GM19324 (cell line): ENCODE measurements around the gene WNT11.

Source experiments
- ATAC-seq: cut with Tn5 transposase; IDR thresholded peaks from one replicate; pipeline ENCODE4 v1.9.1; 2021; ENCODE audit warnings: mild to moderate bottlenecking, moderate library complexity; ENCODE audit not compliant: unreplicated experiment, low FRiP score

WNT11 gene

GRCh38 chr11:76206327-76207081, at the start of gene WNT11:
WNT11 (minus strand) TSS chr11:76206502; CDS start chr11:76206407, 95 bp downstream.
- no peak for ATAC-seq

GRCh38 chr11:76253416-76253815, 47.1 kb upstream of the WNT11 start:
- no peak for ATAC-seq

GRCh38 chr11:76252631-76253070, 46.3 kb upstream of the WNT11 start:
- no peak for ATAC-seq

GRCh38 chr11:76251576-76251975, 45.3 kb upstream of the WNT11 start:
- no peak for ATAC-seq

GRCh38 chr11:76251226-76251575, 44.9 kb upstream of the WNT11 start:
- ATAC-seq, result no peak

GRCh38 chr11:76250520-76251225, 44.4 kb upstream of the WNT11 start:
- no peak for ATAC-seq

GRCh38 chr11:76249195-76249741, 43.0 kb upstream of the WNT11 start:
- ATAC-seq, result no peak

- no peak for ATAC-seq
Observed at GRCh38 chr11:76248210-76248609, 41.9 kb upstream of the WNT11 start.

- no peak for ATAC-seq
Observed at GRCh38 chr11:76247091-76247490, 40.8 kb upstream of the WNT11 start.

GRCh38 chr11:76246271-76246933, 40.1 kb upstream of the WNT11 start:
- ATAC-seq, result no peak

GRCh38 chr11:76245720-76246119, 39.4 kb upstream of the WNT11 start:
- no peak for ATAC-seq

- no peak for ATAC-seq
Observed at GRCh38 chr11:76244316-76244851, 38.1 kb upstream of the WNT11 start.

GRCh38 chr11:76243957-76244285, 37.6 kb upstream of the WNT11 start:
- no peak for ATAC-seq

- ATAC-seq, result no peak
Observed at GRCh38 chr11:76243193-76243956, 37.1 kb upstream of the WNT11 start.

- ATAC-seq, result no peak
Observed at GRCh38 chr11:76242004-76242779, 35.9 kb upstream of the WNT11 start.

- ATAC-seq, result no peak
Observed at GRCh38 chr11:76241243-76242000, 35.1 kb upstream of the WNT11 start.

- no peak for ATAC-seq
Observed at GRCh38 chr11:76240666-76241065, 34.4 kb upstream of the WNT11 start.

GRCh38 chr11:76240161-76240540, 33.8 kb upstream of the WNT11 start:
- ATAC-seq, result no peak
